Keratinocyte (primary cell): Measurements from ENCODE around the gene ZDHHC21.

Experiments
- CTCF ChIP-seq, 3 experiments: IDR thresholded peaks in 1 of 3; conservative IDR thresholded peaks in 1 of 3; optimal IDR thresholded peaks in 1 of 3; 2 replicates in 2 of 3; 3 replicates in 1 of 3; pipeline versions ENCODE3 to v1.5.1; 2011; ENCODE audit warnings: low read length in 3 of 3, mild to moderate bottlenecking in 3 of 3, moderate library complexity in 2 of 3, control low read depth in 1 of 3, inconsistent platforms in 1 of 3; ENCODE audit not compliant: insufficient read depth in 2 of 3; ENCODE audit errors: extremely low read depth in 1 of 3
- EZH2 ChIP-seq: IDR thresholded peaks from one replicate; pipeline ENCODE4 v1.6.1; 2012; ENCODE audit warnings: inconsistent platforms, mild to moderate bottlenecking, low read length, moderate library complexity

GRCh38 chr9:14705079-14705478 is 11.8 kb upstream of the ZDHHC21 start:
- TF ChIP-seq CTCF (optimal IDR thresholded peaks at IDR 0.05 in 1 of 3, IDR thresholded peaks at IDR 0.05 in 1 of 3, conservative IDR thresholded peaks at IDR 0.05 in 1 of 3; ENCODE audit: extremely low read depth in 1 of 3, insufficient read depth in 2 of 3, low read length in 3 of 3) (no peak), EZH2 (no peak)
